Fibroblast of lung (primary cell): ENCODE data around the gene ZNF283. TPM values are rescaled to one million over a fixed set of nuclear protein-coding genes. Genes with fewer than 3 reads are reported as not detected.

Source experiments
- DNase-seq, 2 donors: peaks; one replicate each; pipeline versions ENCODE4 v3.0.0 to v3.0.0-alpha.2; 2010; ENCODE audit warnings: low read depth in 2 of 2
- H2AFZ ChIP-seq: 2 replicates; pipeline ENCODE4 v1.5.1; 2012; ENCODE audit warnings: low read length, control low read depth, inconsistent platforms
- H3K27ac ChIP-seq: 2 replicates; pipeline ENCODE4 v1.5.1; 2011; ENCODE audit warnings: low read length, control low read depth; ENCODE audit not compliant: insufficient read depth
- H3K27me3 ChIP-seq: 2 replicates; pipeline ENCODE4 v1.5.1; 2011; ENCODE audit warnings: mild to moderate bottlenecking, low read length; ENCODE audit not compliant: control insufficient read depth, insufficient read depth
- H3K36me3 ChIP-seq: 2 replicates; pipeline ENCODE4 v1.5.1; 2011; ENCODE audit warnings: low read length; ENCODE audit not compliant: control insufficient read depth, insufficient read depth
- H3K4me1 ChIP-seq: 2 replicates; pipeline ENCODE4 v1.5.1; 2011; ENCODE audit warnings: low read length; ENCODE audit not compliant: control insufficient read depth, insufficient read depth; ENCODE audit errors: extremely low read depth
- H3K4me2 ChIP-seq: 2 replicates; pipeline ENCODE4 v1.5.1; 2011; ENCODE audit warnings: low read length, control low read depth; ENCODE audit not compliant: insufficient read depth; ENCODE audit errors: extremely low read depth
- H3K4me3 ChIP-seq, 4 experiments: fragments of 200-600 bp in 1 of 4; sonication (generic) in 1 of 4; replicated peaks in 1 of 4; 2 replicates each; pipeline ENCODE4 v1.5.1; 2011 to 2016; ENCODE audit warnings: low read length in 4 of 4, low read depth in 3 of 4, mild to moderate bottlenecking in 3 of 4, control low read depth in 2 of 4, inconsistent platforms in 1 of 4, mixed read lengths in 1 of 4; ENCODE audit not compliant: insufficient read depth in 1 of 4; ENCODE audit errors: control extremely low read depth in 1 of 4
- H3K79me2 ChIP-seq: 2 replicates; pipeline ENCODE4 v1.5.1; 2012; ENCODE audit warnings: mild to moderate bottlenecking, low read length, inconsistent platforms; ENCODE audit not compliant: control insufficient read depth, insufficient read depth
- H3K9ac ChIP-seq: 2 replicates; pipeline ENCODE4 v1.5.1; 2011; ENCODE audit warnings: mild to moderate bottlenecking, low read length, control low read depth; ENCODE audit not compliant: insufficient read depth
- H3K9me3 ChIP-seq: 2 replicates; pipeline ENCODE4 v1.5.1; 2012; ENCODE audit warnings: low read depth, low read length; ENCODE audit not compliant: control insufficient read depth, insufficient read depth
- H4K20me1 ChIP-seq: 2 replicates; pipeline ENCODE4 v1.5.1; 2011; ENCODE audit warnings: low read length; ENCODE audit not compliant: control insufficient read depth, insufficient read depth; ENCODE audit errors: extremely low read depth
- CTCF ChIP-seq, 2 donors: IDR thresholded peaks in 1 of 2; conservative IDR thresholded peaks in 1 of 2; 1 replicate in 1 of 2; 2 replicates in 1 of 2; pipeline ENCODE4 v1.5.1; 2011 to 2012; ENCODE audit warnings: low read length in 2 of 2, control low read depth in 1 of 2, inconsistent platforms in 1 of 2, low read depth in 1 of 2, mild to moderate bottlenecking in 1 of 2
- EZH2 ChIP-seq: IDR thresholded peaks from 2 replicates; pipeline ENCODE4 v1.5.1; 2012; ENCODE audit warnings: low read length, control low read depth, mild to moderate bottlenecking; ENCODE audit errors: missing control alignments
- polyA plus RNA-seq, 2 donors: library from polyadenylated mRNA; depleted of rRNA in 1 of 2; stranded (reverse) in 1 of 2; unstranded in 1 of 2; fragments of >200 nt; gene quantifications; 2 replicates each; pipeline ENCODE4 v1.2.1, GENCODE V29; 2011 to 2012; ENCODE audit warnings: missing spikeins in 1 of 2
- total RNA-seq: library from RNA; depleted of rRNA; stranded (reverse); fragments of >200 nt; gene quantifications from 2 replicates; pipeline ENCODE4 v1.2.1, GENCODE V29; 2014

The ZNF283 gene
- total and polyA plus RNA-seq, 2 donors (not counting 1 experiment from before 2014, with no cell fraction given), result 5.8 to 15.2 TPM

- Histone ChIP-seq H3K4me1 (no peaks in the 10 kb centered on the region), H3K9me3 (no peaks in the 10 kb centered on the region), H3K4me2 (no peak overlapping the region), H3K4me3 (no peak overlapping the region), H3K27ac (no peak overlapping the region), H3K27me3 (no peaks in the 10 kb centered on the region), H3K36me3 (no peaks in the 10 kb centered on the region), H3K79me2 (no peaks in the 10 kb centered on the region), H3K9ac (no peak overlapping the region), H4K20me1 (no peaks in the 10 kb centered on the region), H2AFZ (no peak overlapping the region)
- no peak for TF ChIP-seq EZH2
- TF ChIP-seq CTCF (conservative IDR thresholded peaks at IDR 0.05 in 1 of 2, IDR thresholded peaks at IDR 0.05 in 1 of 2; ENCODE audit: low read depth in 1 of 2, low read length in 2 of 2), result no peak
- peak; percentile 3 to 26 for DNase-seq
Measured at GRCh38 chr19:43872547-43873336, 45.6 kb downstream of the ZNF283 start.

- no peaks in the 10 kb centered on the region for H3K36me3 ChIP-seq
- no peak for DNase-seq
- H3K27ac ChIP-seq, result no peak overlapping the region
Measured at GRCh38 chr19:43880483-43880882, 53.4 kb downstream of the ZNF283 start.

GRCh38 chr19:43883864-43884263 lies 56.7 kb downstream of the ZNF283 start, which contains the start of gene ZNF404:
Gene ZNF404 (minus strand): TSS chr19:43883964.
- H3K27me3 ChIP-seq, result no peaks in the 10 kb centered on the region
- no peak within 1 kb of the TSS for H3K4me2 ChIP-seq
- no peak within 1 kb of the TSS for H3K9ac ChIP-seq
- no peaks in the 10 kb centered on the region for H4K20me1 ChIP-seq
- H3K27ac ChIP-seq, result no peak within 1 kb of the TSS
- no peak within 1 kb of the TSS for H2AFZ ChIP-seq
- H3K4me3 ChIP-seq, result no peak within 1 kb of the TSS
- no peak for DNase-seq
- H3K79me2 ChIP-seq, result no peaks in the 10 kb centered on the region
- no peaks in the 10 kb centered on the region for H3K9me3 ChIP-seq
- H3K36me3 ChIP-seq, result no peaks in the 10 kb centered on the region
- H3K4me1 ChIP-seq, result no peaks in the 10 kb centered on the region
- TF ChIP-seq CTCF (conservative IDR thresholded peaks at IDR 0.05 in 1 of 2, IDR thresholded peaks at IDR 0.05 in 1 of 2; ENCODE audit: low read depth in 1 of 2, low read length in 2 of 2) (no peak), EZH2 (no peak)

More at GRCh38 chr19:43880483-43880882, 53.4 kb downstream of the ZNF283 start:
- Histone ChIP-seq H3K4me2 (no peak overlapping the region), H3K79me2 (no peaks in the 10 kb centered on the region), H2AFZ (no peak overlapping the region), H3K4me3 (no peak overlapping the region), H3K9me3 (no peaks in the 10 kb centered on the region), H4K20me1 (no peaks in the 10 kb centered on the region), H3K4me1 (no peaks in the 10 kb centered on the region), H3K27me3 (no peaks in the 10 kb centered on the region), H3K9ac (no peak overlapping the region)
- TF ChIP-seq EZH2 (no peak), CTCF (conservative IDR thresholded peaks at IDR 0.05 in 1 of 2, IDR thresholded peaks at IDR 0.05 in 1 of 2; ENCODE audit: low read depth in 1 of 2, low read length in 2 of 2) (no peak)
